ENCODE data around the gene DOP1B.

Gene DOP1B

DNA sequence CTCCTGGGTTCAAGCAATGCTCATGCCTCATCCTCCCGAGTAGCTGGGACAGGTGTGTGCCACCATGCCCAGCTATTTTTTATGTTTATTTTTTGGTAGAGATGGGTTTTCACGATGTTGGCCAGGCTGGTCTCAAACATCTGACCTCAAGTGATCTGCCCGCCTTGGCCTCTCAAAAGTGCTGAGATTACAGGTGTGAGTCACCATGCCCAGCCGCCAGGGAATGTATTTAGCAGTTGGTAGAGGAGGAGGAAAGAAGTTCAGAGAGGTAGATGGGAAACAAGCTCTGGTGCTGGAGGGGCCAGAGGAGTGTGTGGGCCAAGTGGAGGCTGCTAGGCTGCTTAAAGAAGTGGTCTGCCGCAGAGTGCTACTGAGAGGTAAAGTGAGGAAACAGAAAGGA is 6.0 kb downstream of the DOP1B start:
- no peaks in the 10 kb centered on the region for H3K4me1 ChIP-seq (ENCODE audit: control insufficient read depth, low read depth, low read length)
- H3K9me3 ChIP-seq (ENCODE audit: control insufficient read depth, low read depth, low read length), result no peaks in the 10 kb centered on the region
- peaks cover 6% of the 10 kb centered on the region for H3K27me3 ChIP-seq (ENCODE audit: control insufficient read depth, insufficient read depth, low read length)
- H3K27ac ChIP-seq (ENCODE audit: low read length), result no peak overlapping the region
- H3K9ac ChIP-seq (ENCODE audit: low read length), result no peak overlapping the region
- no peak overlapping the region for H3K4me3 ChIP-seq (ENCODE audit: low read length)
- no peaks in the 10 kb centered on the region for H3K36me3 ChIP-seq (ENCODE audit: control insufficient read depth, low read depth, low read length)

DNA sequence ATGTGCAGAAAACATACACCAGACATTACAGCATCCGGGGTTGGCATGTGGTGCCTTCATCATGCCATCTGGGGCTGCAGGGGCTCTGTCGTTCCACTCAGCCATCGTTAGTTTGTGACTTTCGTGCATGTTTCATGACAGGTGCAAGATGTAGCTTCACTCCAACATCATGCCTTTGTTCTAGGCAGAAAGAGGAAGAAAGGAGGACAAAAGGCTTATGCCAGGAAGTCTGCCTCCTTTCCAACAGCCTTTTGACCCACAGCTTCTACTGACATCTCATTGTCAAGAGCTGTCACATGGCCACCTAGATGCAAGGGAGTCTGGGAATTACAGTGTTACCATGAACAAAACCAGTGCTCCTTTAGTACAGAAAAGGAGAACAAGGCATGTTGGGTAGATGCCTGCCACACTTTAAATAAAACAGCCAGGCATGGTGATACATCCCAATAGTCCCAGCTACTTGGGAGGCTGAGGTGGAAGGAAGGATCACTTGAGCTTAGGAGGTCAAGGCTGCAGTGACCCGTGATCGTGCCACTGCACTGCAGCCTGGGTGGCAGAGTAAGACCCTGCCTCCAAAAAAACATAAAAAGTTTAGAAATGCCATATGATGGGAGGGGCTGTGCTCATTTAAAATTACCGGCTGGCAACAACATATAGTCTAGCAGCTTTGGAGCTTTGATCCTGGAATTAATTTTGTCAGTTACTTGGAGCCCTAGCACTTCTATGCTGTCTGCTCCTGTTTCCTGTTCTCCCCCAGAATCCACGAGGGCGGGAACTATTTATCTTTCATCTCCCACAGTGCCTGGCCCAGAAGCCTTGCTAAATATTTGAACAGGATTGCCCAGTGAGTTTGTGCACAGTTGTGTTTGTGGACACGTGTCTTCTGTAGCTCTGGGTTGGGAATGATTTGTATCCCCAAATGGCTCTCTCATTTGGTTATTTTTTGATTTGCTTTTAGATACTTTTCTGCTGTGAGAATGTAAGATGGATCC is 7.4 kb downstream of the DOP1B start:
- H3K27ac ChIP-seq (ENCODE audit: low read length), result no peak overlapping the region
- no peaks in the 10 kb centered on the region for H3K36me3 ChIP-seq (ENCODE audit: control insufficient read depth, low read depth, low read length)
- H3K27me3 ChIP-seq (ENCODE audit: control insufficient read depth, insufficient read depth, low read length), result no peaks in the 10 kb centered on the region
- H3K9me3 ChIP-seq (ENCODE audit: control insufficient read depth, low read depth, low read length), result no peaks in the 10 kb centered on the region
- H3K4me3 ChIP-seq (ENCODE audit: low read length), result no peak overlapping the region
- H3K4me1 ChIP-seq (ENCODE audit: control insufficient read depth, low read depth, low read length), result no peaks in the 10 kb centered on the region
- H3K9ac ChIP-seq (ENCODE audit: low read length), result no peak overlapping the region

DNA sequence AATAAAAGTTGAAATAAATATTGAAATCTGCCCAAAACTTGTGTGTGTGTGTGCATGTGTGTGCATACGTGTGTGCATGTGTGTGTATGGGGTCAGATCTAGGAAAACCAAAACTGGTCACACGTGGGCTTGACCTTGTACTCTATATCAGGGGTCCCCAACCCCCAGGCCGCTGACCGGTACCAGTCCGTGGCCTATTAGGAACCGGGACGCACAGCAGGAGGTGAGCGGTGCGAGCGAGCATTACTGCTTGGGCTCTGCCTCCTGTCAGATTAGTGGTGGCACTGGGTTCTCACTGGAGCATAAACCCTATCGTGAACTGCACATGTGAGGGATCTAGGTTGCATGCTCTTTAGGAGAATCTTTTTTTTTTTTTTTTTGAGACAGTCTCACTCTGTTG is 8.7 kb downstream of the DOP1B start:
- Histone ChIP-seq H3K4me3 (ENCODE audit: low read length) (no peak overlapping the region), H3K36me3 (ENCODE audit: control insufficient read depth, low read depth, low read length) (no peaks in the 10 kb centered on the region), H3K4me1 (ENCODE audit: control insufficient read depth, low read depth, low read length) (no peaks in the 10 kb centered on the region), H3K9ac (ENCODE audit: low read length) (no peak overlapping the region), H3K27me3 (ENCODE audit: control insufficient read depth, insufficient read depth, low read length) (no peaks in the 10 kb centered on the region), H3K9me3 (ENCODE audit: control insufficient read depth, low read depth, low read length) (no peaks in the 10 kb centered on the region), H3K27ac (ENCODE audit: low read length) (no peak overlapping the region)

DNA sequence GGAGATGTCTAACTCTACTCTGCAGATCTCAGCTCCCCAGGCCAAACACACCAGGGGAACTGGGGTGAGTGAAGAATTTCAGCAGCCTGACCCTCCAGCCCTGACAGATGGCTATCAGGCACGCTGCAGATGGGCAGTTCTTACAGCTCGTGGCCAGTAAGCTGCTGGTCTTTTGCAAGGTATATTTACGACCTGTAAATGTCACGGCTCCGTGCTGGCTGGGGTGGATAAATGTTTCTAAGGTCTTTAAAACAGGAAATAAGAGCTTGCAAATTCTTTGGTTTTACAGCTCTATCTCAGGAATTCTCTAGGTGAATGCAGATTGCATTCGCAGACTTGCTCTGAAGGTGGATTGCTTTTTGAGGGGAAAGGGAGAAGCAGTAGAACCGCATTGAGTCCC is 10.1 kb downstream of the DOP1B start:
- H3K36me3 ChIP-seq (ENCODE audit: control insufficient read depth, low read depth, low read length), result no peaks in the 10 kb centered on the region
- H3K4me3 ChIP-seq (ENCODE audit: low read length), result no peak overlapping the region
- H3K9me3 ChIP-seq (ENCODE audit: control insufficient read depth, low read depth, low read length), result no peaks in the 10 kb centered on the region
- H3K9ac ChIP-seq (ENCODE audit: low read length), result no peak overlapping the region
- H3K27ac ChIP-seq (ENCODE audit: low read length), result no peak overlapping the region
- no peaks in the 10 kb centered on the region for H3K4me1 ChIP-seq (ENCODE audit: control insufficient read depth, low read depth, low read length)
- H3K27me3 ChIP-seq (ENCODE audit: control insufficient read depth, insufficient read depth, low read length), result no peaks in the 10 kb centered on the region

DNA sequence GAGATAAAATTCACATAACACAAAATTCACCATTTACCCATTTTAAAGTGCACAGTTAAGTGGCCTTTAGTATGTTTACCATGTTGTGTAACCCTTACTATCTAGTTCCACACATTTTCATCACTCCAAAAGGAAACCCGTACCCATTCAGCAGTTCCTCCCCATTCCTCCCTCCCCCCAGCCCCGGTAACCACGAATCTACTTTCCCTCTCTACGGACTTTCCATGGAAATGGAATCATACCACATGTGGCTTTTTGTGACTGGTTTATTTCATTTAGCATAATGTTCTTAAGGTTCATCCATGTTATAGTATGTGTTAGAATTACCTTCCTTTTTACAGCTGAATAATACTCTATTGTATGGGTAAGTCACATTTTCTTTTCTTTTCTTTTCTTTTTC is 10.9 kb downstream of the DOP1B start:
- Histone ChIP-seq H3K27ac (ENCODE audit: low read length) (no peak overlapping the region), H3K9me3 (ENCODE audit: control insufficient read depth, low read depth, low read length) (no peaks in the 10 kb centered on the region), H3K27me3 (ENCODE audit: control insufficient read depth, insufficient read depth, low read length) (no peaks in the 10 kb centered on the region), H3K9ac (ENCODE audit: low read length) (no peak overlapping the region), H3K4me1 (ENCODE audit: control insufficient read depth, low read depth, low read length) (no peaks in the 10 kb centered on the region), H3K36me3 (ENCODE audit: control insufficient read depth, low read depth, low read length) (no peaks in the 10 kb centered on the region), H3K4me3 (ENCODE audit: low read length) (no peak overlapping the region)

DNA sequence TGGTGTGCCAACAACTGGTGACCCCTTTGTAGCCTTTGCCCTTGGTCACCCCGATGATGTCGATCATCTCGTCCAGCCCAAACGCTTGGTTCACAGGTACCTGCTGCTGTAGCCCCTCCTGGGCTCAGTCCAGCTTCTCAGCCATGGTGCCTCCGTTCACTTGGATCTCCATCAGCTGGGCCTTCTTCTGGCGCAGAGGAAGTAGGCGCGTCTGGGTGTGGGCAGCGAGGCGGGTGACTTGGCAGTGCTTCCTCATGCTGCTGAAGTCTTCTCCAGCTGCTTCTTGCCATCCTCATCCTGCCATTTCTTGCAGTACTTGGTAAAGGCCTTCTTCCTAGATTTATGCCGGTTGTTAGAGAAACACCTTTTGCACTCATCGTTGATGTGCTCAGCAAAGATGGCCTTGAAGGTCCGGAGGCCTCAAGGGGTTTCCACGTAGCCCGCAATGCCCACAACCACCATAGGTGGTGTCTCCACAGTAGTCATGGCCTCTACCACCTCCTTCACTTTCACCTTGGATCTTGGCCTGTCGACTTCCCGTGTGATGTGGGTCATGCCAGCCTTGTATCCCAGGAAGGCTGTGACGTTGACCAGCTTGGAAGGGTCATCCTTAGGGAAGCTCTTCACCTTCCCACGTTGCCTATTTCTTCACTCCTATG is 13.0 kb downstream of the DOP1B start:
- H3K9ac ChIP-seq (ENCODE audit: low read length), result no peak overlapping the region
- H3K36me3 ChIP-seq (ENCODE audit: control insufficient read depth, low read depth, low read length), result no peaks in the 10 kb centered on the region
- no peaks in the 10 kb centered on the region for H3K4me1 ChIP-seq (ENCODE audit: control insufficient read depth, low read depth, low read length)
- H3K27me3 ChIP-seq (ENCODE audit: control insufficient read depth, insufficient read depth, low read length), result no peaks in the 10 kb centered on the region
- H3K4me3 ChIP-seq (ENCODE audit: low read length), result no peak overlapping the region
- H3K27ac ChIP-seq (ENCODE audit: low read length), result no peak overlapping the region
- no peaks in the 10 kb centered on the region for H3K9me3 ChIP-seq (ENCODE audit: control insufficient read depth, low read depth, low read length)

DNA sequence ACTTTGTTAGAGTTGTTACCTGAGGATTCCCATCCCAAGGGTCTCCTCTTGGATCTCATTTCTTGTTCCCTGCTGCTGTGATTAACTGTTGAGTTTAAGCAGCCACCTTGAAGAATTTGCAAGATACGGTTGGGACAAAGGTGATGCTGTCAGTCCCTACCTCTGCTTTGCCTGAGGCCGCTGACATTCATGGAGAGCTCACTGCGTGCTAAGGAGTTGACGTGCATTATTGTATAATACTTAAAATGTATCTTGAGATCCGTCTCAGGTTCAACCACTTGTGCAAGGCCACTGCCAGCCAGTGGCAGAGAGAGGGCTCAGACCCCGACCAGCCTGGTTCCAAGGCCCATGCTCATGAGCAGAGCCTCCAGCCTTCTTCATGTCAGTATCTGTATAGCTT is 14.2 kb downstream of the DOP1B start:
- no peaks in the 10 kb centered on the region for H3K4me1 ChIP-seq (ENCODE audit: control insufficient read depth, low read depth, low read length)
- no peaks in the 10 kb centered on the region for H3K9me3 ChIP-seq (ENCODE audit: control insufficient read depth, low read depth, low read length)
- H3K4me3 ChIP-seq (ENCODE audit: low read length), result no peak overlapping the region
- H3K36me3 ChIP-seq (ENCODE audit: control insufficient read depth, low read depth, low read length), result no peaks in the 10 kb centered on the region
- H3K27me3 ChIP-seq (ENCODE audit: control insufficient read depth, insufficient read depth, low read length), result no peaks in the 10 kb centered on the region
- H3K9ac ChIP-seq (ENCODE audit: low read length), result no peak overlapping the region
- no peak overlapping the region for H3K27ac ChIP-seq (ENCODE audit: low read length)

DNA sequence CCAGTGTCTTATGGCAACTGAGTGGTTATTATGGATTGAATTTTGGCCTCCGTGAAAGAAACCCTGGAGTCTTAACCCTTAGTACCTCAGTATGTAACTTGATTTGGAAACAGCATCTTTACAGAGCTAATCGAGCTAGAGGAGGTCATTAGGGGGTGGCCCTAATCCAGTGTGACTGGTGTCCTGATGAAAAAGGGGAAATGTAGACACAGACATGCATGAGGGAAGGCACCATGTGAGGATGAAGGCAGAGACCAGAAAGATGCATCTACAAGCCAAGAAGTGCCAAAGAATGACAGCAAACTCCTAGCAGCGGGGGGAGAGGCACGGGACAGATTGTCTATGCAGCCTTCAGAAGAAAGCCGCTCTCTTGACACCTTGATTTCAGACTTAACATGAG is 14.7 kb downstream of the DOP1B start:
- Histone ChIP-seq H3K4me1 (ENCODE audit: control insufficient read depth, low read depth, low read length) (no peaks in the 10 kb centered on the region), H3K27ac (ENCODE audit: low read length) (no peak overlapping the region), H3K36me3 (ENCODE audit: control insufficient read depth, low read depth, low read length) (no peaks in the 10 kb centered on the region), H3K9ac (ENCODE audit: low read length) (no peak overlapping the region), H3K27me3 (ENCODE audit: control insufficient read depth, insufficient read depth, low read length) (no peaks in the 10 kb centered on the region), H3K4me3 (ENCODE audit: low read length) (no peak overlapping the region), H3K9me3 (ENCODE audit: control insufficient read depth, low read depth, low read length) (no peaks in the 10 kb centered on the region)

DNA sequence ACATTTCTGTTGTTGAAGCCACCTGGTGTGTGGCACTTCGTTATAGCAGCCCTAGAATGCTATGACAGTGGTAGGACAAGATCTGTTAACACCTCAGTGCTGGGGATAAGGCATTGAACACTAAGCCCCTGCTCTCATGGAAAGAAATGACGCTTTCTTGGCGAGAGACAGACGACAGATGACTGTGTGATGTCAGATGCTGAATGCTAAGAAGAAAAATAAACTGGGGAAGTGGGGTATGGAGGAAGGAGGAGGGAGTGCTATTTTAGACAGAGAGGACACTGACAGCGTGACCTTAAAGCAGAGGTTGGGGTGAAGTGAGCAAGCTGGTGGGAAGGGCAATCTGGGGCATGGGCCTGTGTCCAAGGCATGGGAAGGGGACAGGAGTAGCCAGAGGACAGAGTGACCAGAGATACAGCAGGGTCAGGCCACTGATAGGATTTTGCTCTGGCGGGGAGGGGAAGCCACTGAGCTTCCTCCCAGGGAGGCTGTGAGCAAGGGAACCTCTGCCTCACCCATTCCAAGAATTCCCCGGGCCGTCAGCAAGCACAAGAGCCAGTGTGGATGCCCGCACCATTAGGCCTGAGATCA is 15.2 kb downstream of the DOP1B start:
- Histone ChIP-seq H3K4me1 (ENCODE audit: control insufficient read depth, low read depth, low read length) (no peaks in the 10 kb centered on the region), H3K36me3 (ENCODE audit: control insufficient read depth, low read depth, low read length) (no peaks in the 10 kb centered on the region), H3K27ac (ENCODE audit: low read length) (no peak overlapping the region), H3K9ac (ENCODE audit: low read length) (no peak overlapping the region), H3K4me3 (ENCODE audit: low read length) (no peak overlapping the region), H3K9me3 (ENCODE audit: control insufficient read depth, low read depth, low read length) (no peaks in the 10 kb centered on the region), H3K27me3 (ENCODE audit: control insufficient read depth, insufficient read depth, low read length) (no peaks in the 10 kb centered on the region)

DNA sequence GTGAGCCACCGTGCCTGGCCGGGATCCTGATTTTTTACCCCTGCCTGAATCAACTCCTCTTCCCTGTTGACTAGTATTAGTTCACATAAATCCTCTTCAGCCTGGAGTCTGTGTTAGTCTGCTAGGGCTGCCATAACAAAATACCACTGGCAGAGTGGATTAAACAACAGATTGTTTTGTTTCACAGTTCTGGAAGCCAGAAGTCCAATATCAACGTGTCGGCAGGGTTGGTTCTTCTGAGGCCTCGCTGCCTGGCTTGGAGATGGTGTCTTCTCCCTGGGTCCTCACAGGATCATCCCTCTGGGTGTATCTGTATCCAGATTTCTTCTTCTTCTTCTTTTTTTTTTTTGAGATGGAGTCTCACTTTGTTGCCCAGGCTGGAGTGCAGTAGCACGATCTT is 18.2 kb downstream of the DOP1B start:
- Histone ChIP-seq H3K36me3 (ENCODE audit: control insufficient read depth, low read depth, low read length) (no peaks in the 10 kb centered on the region), H3K9ac (ENCODE audit: low read length) (no peak overlapping the region), H3K27me3 (ENCODE audit: control insufficient read depth, insufficient read depth, low read length) (no peaks in the 10 kb centered on the region), H3K9me3 (ENCODE audit: control insufficient read depth, low read depth, low read length) (no peaks in the 10 kb centered on the region), H3K4me1 (ENCODE audit: control insufficient read depth, low read depth, low read length) (no peaks in the 10 kb centered on the region), H3K4me3 (ENCODE audit: low read length) (no peak overlapping the region), H3K27ac (ENCODE audit: low read length) (no peak overlapping the region)

DNA sequence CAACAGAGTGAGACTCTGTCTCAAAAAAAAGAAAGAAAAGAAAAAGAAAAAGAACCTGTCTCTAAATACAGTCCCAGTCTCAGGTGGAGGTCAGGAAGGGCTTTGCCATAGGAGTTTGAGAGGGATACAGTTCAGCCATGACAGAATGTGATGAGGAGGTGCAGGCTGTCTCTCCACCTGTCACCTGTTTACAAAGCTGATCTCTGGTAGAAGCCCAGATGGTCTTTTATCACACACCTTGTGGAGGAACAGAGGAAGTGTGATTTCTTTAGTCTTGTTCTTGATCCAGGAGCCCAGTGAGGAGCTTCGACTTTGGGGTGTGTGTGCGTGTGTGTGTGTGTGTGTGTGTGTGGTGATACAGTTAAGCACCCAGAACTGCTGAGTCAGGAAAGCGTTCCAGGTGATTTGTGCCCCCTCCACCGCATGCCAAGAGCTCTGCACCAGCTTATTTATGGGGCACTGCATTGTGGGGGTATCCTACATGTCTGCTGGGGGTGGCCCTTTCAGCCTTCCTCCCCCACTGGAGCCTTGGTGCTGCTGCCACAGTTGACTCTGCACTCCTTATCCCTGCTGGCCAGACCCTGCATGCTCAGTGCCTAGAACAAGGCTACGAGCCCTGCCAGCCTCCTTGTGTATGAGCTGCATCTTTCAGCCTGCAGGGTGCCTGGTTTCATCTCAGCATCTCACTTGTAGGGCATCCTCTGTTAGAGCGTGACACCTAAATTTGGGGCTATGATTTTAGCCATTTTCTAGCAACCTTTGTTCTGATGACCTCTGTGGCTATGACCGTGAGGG is 19.3 kb downstream of the DOP1B start:
- Histone ChIP-seq H3K4me3 (ENCODE audit: low read length) (no peak overlapping the region), H3K27ac (ENCODE audit: low read length) (no peak overlapping the region), H3K9me3 (ENCODE audit: control insufficient read depth, low read depth, low read length) (no peaks in the 10 kb centered on the region), H3K9ac (ENCODE audit: low read length) (no peak overlapping the region), H3K4me1 (ENCODE audit: control insufficient read depth, low read depth, low read length) (no peaks in the 10 kb centered on the region), H3K36me3 (ENCODE audit: control insufficient read depth, low read depth, low read length) (no peaks in the 10 kb centered on the region), H3K27me3 (ENCODE audit: control insufficient read depth, insufficient read depth, low read length) (no peaks in the 10 kb centered on the region)
